Adipocyte (in vitro differentiated cells): ENCODE measurements around the gene ISYNA1.
A peak's percentile ranks its signal among the peaks of the same experiment; 100 is the strongest.

Experiments used
- DNase-seq: peaks from one replicate; pipeline ENCODE4 v3.0.0-alpha.2; 2015; ENCODE audit warnings: low read depth
- H3K27me3 ChIP-seq: replicated peaks from 2 replicates; pipeline ENCODE4 v1.7.0; 2013; ENCODE audit warnings: mild to moderate bottlenecking, low read length, moderate library complexity; ENCODE audit not compliant: control insufficient read depth, insufficient read depth
- H3K36me3 ChIP-seq: 2 replicates; pipeline ENCODE4 v1.7.0; 2013; ENCODE audit warnings: low read length, mild to moderate bottlenecking, moderate library complexity; ENCODE audit not compliant: control insufficient read depth, insufficient read depth, severe bottlenecking
- H3K4me1 ChIP-seq: 2 replicates; pipeline ENCODE4 v1.7.0; 2013; ENCODE audit warnings: mild to moderate bottlenecking, low read length, moderate library complexity; ENCODE audit not compliant: control insufficient read depth, insufficient read depth
- H3K4me3 ChIP-seq: 2 replicates; pipeline ENCODE4 v1.7.0; 2013; ENCODE audit warnings: mild to moderate bottlenecking, low read length, moderate library complexity
- H3K9ac ChIP-seq: 2 replicates; pipeline ENCODE4 v1.7.0; 2013; ENCODE audit warnings: mild to moderate bottlenecking, low read length, moderate library complexity
- H3K9me3 ChIP-seq: 2 replicates; pipeline ENCODE4 v1.7.0; 2013; ENCODE audit warnings: mild to moderate bottlenecking, low read length, moderate library complexity; ENCODE audit not compliant: control insufficient read depth

ISYNA1 gene

DNA sequence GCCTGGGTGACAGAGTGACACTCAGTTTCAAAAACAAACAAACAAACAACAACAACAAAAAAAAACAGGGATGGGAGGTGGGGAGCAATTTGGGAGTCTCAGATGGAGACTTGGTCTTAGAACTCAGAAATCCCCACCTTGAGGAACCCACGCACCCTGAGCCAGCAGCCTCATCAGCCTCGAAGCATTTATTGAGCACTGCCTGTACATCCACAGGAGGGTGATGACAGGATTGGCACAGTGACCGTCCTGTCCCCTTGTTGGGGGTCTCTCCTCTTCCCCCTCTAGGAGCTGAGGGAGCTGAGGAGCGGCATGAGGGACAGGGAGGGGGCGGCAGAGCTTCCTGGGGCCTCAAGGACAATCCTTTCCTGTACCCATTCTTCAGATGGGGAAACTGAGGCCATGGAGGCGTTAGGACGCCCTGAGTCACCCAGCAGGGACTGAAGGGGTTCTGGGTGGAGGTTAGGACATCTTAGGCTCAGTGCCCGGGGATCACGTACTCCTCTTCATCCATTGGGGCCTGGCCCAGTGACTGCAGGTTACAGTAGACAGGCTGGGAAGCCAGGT lies 46.3 kb downstream of the ISYNA1 start:
- no peak for DNase-seq
- no peak overlapping the region for H3K4me3 ChIP-seq
- H3K36me3 ChIP-seq, result no peaks in the 10 kb centered on the region
- no peaks in the 10 kb centered on the region for H3K9me3 ChIP-seq
- H3K9ac ChIP-seq, result no peak overlapping the region
- H3K4me1 ChIP-seq, result peaks cover 9% of the 10 kb centered on the region
- no peaks in the 10 kb centered on the region for H3K27me3 ChIP-seq

DNA sequence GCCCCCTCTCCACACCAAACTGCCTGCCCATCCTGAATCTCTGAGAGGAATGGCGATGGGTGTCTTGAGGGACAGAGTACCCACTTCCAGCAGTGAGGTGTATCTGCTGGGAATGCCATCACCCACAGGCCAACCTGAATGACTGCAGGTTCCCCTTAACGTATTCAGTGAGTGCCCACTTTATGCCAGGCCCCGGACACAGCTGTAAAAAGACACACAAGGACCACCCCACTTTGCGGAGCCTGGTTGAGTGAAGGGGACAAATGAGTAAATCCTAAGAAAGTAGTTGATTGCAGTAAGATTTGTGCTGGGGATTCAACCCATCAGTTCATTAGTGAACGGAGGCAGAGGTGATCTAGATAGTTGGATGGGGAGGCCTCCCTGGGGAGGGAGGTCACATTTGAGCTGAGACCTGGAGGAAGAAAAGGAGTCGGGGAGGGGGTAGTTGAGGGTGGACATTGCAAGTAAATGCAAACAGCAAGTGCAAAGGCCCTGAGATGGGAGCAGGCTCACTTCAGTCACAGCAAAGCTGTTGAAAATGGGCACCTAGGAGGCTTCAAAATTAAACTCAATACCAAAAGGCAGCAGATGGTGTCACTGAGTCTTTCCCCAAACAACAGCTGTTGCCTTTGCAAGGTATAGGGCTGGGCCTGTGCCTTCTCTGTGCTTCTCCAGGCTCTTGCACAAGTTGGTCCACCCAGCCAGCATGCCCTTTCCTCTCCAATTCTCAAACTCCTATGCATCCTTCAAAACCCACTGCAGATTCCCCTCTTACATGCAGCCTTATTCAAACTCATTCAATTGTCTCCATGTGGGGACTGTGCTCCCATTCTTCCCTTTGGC lies 47.6 kb downstream of the ISYNA1 start:
- H3K4me3 ChIP-seq, result no peak overlapping the region
- H3K4me1 ChIP-seq, result peaks cover 11% of the 10 kb centered on the region
- no peaks in the 10 kb centered on the region for H3K27me3 ChIP-seq
- no peaks in the 10 kb centered on the region for H3K9me3 ChIP-seq
- no peak for DNase-seq
- H3K9ac ChIP-seq, result no peak overlapping the region
- no peaks in the 10 kb centered on the region for H3K36me3 ChIP-seq

DNA sequence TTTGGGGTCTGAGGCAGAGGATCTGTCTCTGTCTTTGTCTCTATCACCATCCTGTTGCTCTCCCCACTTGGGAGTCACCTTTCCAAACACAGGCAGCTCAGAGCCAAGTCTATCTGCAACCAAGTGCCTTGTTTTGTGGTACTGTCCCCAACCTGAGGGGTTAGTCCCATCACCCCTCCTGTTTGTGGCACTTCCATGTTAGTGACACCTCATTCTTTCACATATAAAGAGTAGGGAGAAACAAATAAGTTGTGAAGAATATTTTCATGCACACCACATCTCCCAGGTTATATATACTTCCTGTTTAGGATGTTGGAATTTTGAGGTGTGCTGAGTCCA lies 48.2 kb downstream of the ISYNA1 start:
- DNase-seq, result no peak

DNA sequence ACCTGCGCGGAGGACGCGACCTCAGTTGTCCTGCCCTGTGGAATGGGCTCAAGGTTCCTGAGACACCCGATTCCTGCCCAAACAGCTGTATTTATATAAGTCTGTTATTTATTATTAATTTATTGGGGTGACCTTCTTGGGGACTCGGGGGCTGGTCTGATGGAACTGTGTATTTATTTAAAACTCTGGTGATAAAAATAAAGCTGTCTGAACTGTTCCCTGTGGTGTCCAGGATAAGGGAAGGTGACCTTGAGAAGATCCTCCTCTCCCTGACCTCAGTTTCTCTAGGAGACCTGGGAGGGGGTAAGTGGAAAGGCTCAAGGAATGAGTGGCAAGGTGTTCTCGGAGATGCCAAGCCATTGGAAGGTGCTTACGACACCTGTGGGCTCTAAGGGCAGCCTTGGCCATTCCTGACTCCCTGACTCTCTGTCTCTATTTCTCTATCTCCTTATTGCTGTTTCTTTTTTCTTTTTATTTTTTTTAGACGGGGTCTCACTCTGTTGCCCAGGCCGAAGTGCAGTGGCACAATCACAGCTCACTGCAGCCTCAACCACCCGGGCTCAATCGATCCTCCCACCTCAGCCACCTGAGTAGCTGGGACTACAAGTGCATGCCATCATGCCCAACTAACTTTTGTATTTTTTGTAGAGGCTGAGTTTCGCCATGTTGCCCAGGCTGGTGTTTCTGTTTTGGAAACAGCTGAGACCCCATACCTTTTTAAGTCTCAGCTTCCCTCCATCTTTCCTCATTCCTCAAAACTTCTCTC lies 48.8 kb downstream of the ISYNA1 start:
- no peaks in the 10 kb centered on the region for H3K27me3 ChIP-seq
- no peaks in the 10 kb centered on the region for H3K36me3 ChIP-seq
- peak overlapping the region; percentile 79 for H3K4me3 ChIP-seq
- no peaks in the 10 kb centered on the region for H3K9me3 ChIP-seq
- H3K9ac ChIP-seq, result peak overlapping the region; percentile 81
- peaks cover 11% of the 10 kb centered on the region for H3K4me1 ChIP-seq
- no peak for DNase-seq

More for the DNA sequence above, 48.2 kb downstream of the ISYNA1 start:
- H3K9me3 ChIP-seq, result no peaks in the 10 kb centered on the region
- H3K27me3 ChIP-seq, result no peaks in the 10 kb centered on the region
- H3K4me1 ChIP-seq, result peaks cover 11% of the 10 kb centered on the region
- no peaks in the 10 kb centered on the region for H3K36me3 ChIP-seq
- no peak overlapping the region for H3K4me3 ChIP-seq
- no peak overlapping the region for H3K9ac ChIP-seq

DNA sequence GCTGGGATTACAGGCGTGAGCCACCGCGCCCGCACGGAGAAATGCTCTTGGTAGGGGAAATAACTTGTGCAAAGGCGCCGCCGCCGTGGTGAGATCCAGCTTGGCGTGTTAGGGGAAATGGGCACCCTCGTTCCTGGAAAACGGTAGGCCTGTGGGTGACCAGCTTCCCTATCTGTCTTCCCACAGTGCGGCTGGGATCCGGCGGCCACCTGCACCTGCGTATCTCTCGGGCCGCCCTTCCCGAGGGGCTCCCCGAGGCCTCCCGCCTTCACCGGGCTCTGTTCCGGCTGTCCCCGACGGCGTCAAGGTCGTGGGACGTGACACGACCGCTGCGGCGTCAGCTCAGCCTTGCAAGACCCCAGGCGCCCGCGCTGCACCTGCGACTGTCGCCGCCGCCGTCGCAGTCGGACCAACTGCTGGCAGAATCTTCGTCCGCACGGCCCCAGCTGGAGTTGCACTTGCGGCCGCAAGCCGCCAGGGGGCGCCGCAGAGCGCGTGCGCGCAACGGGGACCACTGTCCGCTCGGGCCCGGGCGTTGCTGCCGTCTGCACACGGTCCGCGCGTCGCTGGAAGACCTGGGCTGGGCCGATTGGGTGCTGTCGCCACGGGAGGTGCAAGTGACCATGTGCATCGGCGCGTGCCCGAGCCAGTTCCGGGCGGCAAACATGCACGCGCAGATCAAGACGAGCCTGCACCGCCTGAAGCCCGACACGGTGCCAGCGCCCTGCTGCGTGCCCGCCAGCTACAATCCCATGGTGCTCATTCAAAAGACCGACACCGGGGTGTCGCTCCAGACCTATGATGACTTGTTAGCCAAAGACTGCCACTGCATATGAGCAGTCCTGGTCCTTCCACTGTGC lies 49.6 kb downstream of the ISYNA1 start:
- H3K9ac ChIP-seq, result peak overlapping the region; percentile 81
- peak; percentile 76 for DNase-seq

DNA sequence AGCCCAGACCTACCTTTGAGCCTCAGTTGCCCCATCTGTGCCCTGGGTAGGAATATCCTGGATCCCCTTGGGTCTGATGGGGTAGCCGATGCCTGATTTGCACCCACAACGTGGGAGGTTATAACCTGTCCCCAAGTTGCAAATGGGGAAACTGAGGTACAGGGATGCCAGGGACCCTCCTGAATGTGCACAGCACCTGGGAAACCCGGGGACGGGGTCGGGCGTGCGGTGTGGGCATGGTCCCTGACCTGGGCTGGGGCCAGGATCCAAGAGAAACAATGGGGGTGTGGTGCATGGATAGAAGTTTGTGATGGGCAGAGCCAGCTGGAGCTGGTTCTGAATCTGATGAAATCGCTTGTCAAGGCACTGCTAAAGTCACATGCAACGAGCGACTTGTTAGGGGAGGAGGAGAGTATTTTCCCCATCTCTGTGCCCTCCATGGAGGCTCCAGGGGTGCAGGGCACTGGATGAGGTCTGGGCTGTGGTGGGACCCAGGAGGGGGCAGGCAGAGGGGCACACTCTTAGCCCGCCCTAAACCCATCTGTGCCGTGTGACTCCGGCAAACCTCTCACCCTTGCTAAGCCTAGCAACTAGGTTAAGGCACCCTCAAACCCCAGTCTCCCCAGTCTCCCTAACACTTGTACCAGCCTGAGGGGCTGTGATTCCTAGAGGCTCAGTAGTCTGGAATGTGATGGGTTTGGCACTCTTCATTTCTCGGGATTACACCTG lies 51.2 kb downstream of the ISYNA1 start:
- DNase-seq, result peak; percentile 62
- H3K4me3 ChIP-seq, result peak overlapping the region; percentile 79

More for the DNA sequence above, 49.6 kb downstream of the ISYNA1 start:
- Histone ChIP-seq H3K4me3 (peak overlapping the region; percentile 79), H3K36me3 (no peaks in the 10 kb centered on the region), H3K9me3 (no peaks in the 10 kb centered on the region), H3K4me1 (peaks cover 11% of the 10 kb centered on the region), H3K27me3 (no peaks in the 10 kb centered on the region)

DNA sequence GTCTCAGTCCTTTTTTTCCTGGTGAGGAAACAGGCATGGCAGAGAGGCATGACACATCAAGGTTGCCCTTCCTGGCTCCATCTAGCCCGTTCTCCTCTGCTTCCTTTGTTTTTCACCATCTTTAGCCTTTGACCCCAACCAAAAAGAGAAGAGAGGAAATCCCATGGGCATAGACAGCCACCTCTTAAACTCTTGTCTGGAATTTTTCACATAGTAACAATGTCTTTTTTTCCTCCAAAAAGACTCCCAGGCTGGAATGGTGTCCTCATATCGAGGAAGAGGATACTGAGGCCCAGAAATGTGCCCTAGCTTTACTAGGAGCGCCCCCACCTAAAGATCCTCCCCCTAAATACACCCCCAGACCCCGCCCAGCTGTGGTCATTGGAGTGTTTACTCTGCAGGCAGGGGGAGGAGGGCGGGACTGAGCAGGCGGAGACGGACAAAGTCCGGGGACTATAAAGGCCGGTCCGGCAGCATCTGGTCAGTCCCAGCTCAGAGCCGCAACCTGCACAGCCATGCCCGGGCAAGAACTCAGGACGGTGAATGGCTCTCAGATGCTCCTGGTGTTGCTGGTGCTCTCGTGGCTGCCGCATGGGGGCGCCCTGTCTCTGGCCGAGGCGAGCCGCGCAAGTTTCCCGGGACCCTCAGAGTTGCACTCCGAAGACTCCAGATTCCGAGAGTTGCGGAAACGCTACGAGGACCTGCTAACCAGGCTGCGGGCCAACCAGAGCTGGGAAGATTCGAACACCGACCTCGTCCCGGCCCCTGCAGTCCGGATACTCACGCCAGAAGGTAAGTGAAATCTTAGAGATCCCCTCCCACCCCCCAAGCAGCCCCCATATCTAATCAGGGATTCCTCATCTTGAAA lies 52.0 kb downstream of the ISYNA1 start, which contains the start of gene GDF15:
TSS of gene GDF15 (plus strand) at position 484 of the 868 bp plus-strand sequence. CDS start at position 516, 32 bp downstream.
- Histone ChIP-seq H3K9ac (peak within 1 kb of the TSS; percentile 81), H3K9me3 (no peaks in the 10 kb centered on the region), H3K4me3 (peak within 1 kb of the TSS; percentile 79), H3K27me3 (no peaks in the 10 kb centered on the region), H3K4me1 (peaks cover 11% of the 10 kb centered on the region), H3K36me3 (no peaks in the 10 kb centered on the region)
- DNase-seq, result peak; percentile 43

More for the DNA sequence above, 51.2 kb downstream of the ISYNA1 start:
- H3K36me3 ChIP-seq, result no peaks in the 10 kb centered on the region
- H3K9me3 ChIP-seq, result no peaks in the 10 kb centered on the region
- peaks cover 11% of the 10 kb centered on the region for H3K4me1 ChIP-seq
- no peaks in the 10 kb centered on the region for H3K27me3 ChIP-seq
- H3K9ac ChIP-seq, result peak overlapping the region; percentile 81

DNA sequence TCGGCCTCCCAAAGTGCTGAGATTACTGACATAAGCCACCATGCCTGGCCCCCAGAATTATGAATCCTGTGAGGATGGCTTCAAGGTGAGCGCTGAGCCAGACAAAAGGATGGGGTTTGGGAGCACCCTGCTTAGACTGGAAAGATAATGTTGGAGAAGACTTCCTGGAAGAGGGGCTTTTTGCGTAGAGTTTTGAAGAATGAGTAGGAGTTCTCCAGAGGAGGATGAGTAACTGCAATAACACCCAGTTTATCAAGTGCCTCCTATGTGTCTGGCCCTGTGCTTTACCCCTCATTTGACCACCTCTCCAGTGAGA lies 52.6 kb downstream of the ISYNA1 start:
- Histone ChIP-seq H3K9me3 (no peaks in the 10 kb centered on the region), H3K4me3 (no peak overlapping the region), H3K27me3 (no peaks in the 10 kb centered on the region), H3K36me3 (no peaks in the 10 kb centered on the region), H3K4me1 (peaks cover 15% of the 10 kb centered on the region), H3K9ac (no peak overlapping the region)
- no peak for DNase-seq

DNA sequence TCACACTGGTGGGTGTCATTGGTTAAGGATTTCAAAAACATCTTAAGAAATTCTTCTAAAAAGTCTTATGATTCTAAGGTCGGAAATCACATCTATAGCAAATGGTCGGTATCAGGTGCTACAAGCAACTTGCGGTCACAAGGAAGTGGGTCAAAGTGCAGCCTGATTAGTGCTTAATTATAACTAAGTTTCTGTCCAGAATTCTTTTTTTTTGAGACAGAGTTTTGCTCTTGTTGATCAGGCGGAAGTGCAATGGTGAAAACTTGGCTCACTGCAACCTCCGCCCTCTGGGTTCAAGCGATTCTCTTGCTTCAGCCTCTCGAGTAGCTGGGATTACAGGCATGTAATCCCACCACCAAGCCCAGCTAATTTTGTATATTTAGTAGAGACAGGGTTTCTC lies 53.2 kb downstream of the ISYNA1 start:
- no peaks in the 10 kb centered on the region for H3K9me3 ChIP-seq
- no peak overlapping the region for H3K4me3 ChIP-seq
- no peaks in the 10 kb centered on the region for H3K27me3 ChIP-seq
- no peaks in the 10 kb centered on the region for H3K36me3 ChIP-seq
- DNase-seq, result no peak
- peaks cover 19% of the 10 kb centered on the region for H3K4me1 ChIP-seq
- no peak overlapping the region for H3K9ac ChIP-seq
